K562 (cell line): ENCODE results near the gene CAPN13. TPM values are rescaled to one million over a fixed set of nuclear protein-coding genes. Genes with fewer than 3 reads are reported as not detected.

ENCODE experiments used
- ATAC-seq: fragments of 200-7000 bp; cut with Tn5 transposase; 3 replicates; pipeline ENCODE4 v1.9.1; 2020; ENCODE audit warnings: moderate library complexity
- Bru-seq: library from RNA; stranded (reverse); fragments of 400-500 nt; gene quantifications from one replicate; lab custom pipeline; 2021; lab: Mats Ljungman, UMichigan
- BruChase-seq, 2 experiments: library from RNA; stranded (reverse); fragments of 400-500 nt; gene quantifications; one replicate each; lab custom pipeline; 2021; lab: Mats Ljungman, UMichigan
- BruUV-seq: library from RNA; stranded (reverse); fragments of 400-500 nt; replicated peaks from 2 replicates; lab custom pipeline; 2021; lab: Mats Ljungman, UMichigan
- CTCF ChIA-PET: fragments of 300-600 bp; formaldehyde crosslinking; extraction: SDS; loops from one replicate; lab custom pipeline; 2021; ENCODE audit warnings: low intra/inter-chr PET ratio; lab: Yijun Ruan, JAX
- POLR2A ChIA-PET: fragments of 300-600, 350-650 bp; sonication (Branson Sonifier 250); formaldehyde crosslinking; extraction: SDS; loops from one replicate; lab custom pipeline; 2021; ENCODE audit warnings: antibody characterized with exemption, inconsistent platforms; lab: Yijun Ruan, JAX
- DNase-seq, 4 experiments: peaks; one replicate each; pipeline versions ENCODE4 v3.0.0 to v3.0.0-alpha.2; 2011 to 2018; ENCODE audit warnings: low spot score in 3 of 4, mixed read lengths in 3 of 4; ENCODE audit errors: extremely low read depth in 1 of 4
- FAIRE-seq: peaks from 2 replicates; lab custom pipeline; 2011; peaks lifted over from hg19 to GRCh38; lab: Jason Lieb, UNC
- H2AFZ ChIP-seq: 2 replicates; pipeline ENCODE4 v1.6.0; 2011; ENCODE audit warnings: low read depth, low read length, control low read depth, inconsistent platforms
- H3K27ac ChIP-seq: fragments of 200-600 bp; 3 replicates; pipeline ENCODE4 v1.8.0; 2011; ENCODE audit warnings: low read depth, mild to moderate bottlenecking, control low read depth, inconsistent platforms, low read length, moderate library complexity, mixed read lengths; ENCODE audit errors: extremely low read depth
- H3K27me3 ChIP-seq, 2 experiments: fragments of 300-600 bp in 1 of 2; 2 replicates in 1 of 2; 3 replicates in 1 of 2; pipeline versions ENCODE4 v1.6.0 to v1.8.0; 2011; ENCODE audit warnings: inconsistent platforms in 2 of 2, low read length in 2 of 2, mild to moderate bottlenecking in 1 of 2, mixed read lengths in 1 of 2, moderate library complexity in 1 of 2; ENCODE audit not compliant: control insufficient read depth in 2 of 2, insufficient read depth in 2 of 2
- H3K36me3 ChIP-seq: fragments of 300-600 bp; 3 replicates; pipeline ENCODE4 v1.8.0; 2011; ENCODE audit warnings: mild to moderate bottlenecking, low read length, inconsistent platforms; ENCODE audit not compliant: control insufficient read depth, insufficient read depth
- H3K4me1 ChIP-seq, 2 experiments: fragments of 200-600 bp in 1 of 2; replicated peaks in 1 of 2; 2 replicates in 1 of 2; 3 replicates in 1 of 2; pipeline versions ENCODE4 v1.5.1 to v1.8.0; 2011; ENCODE audit warnings: inconsistent platforms in 2 of 2, low read length in 2 of 2, mild to moderate bottlenecking in 1 of 2, mixed read lengths in 1 of 2, moderate library complexity in 1 of 2; ENCODE audit not compliant: control insufficient read depth in 2 of 2, insufficient read depth in 2 of 2
- H3K4me2 ChIP-seq: 2 replicates; pipeline ENCODE4 v1.6.1; 2011; ENCODE audit warnings: low read length, control low read depth, inconsistent platforms, mixed read lengths; ENCODE audit not compliant: insufficient read depth
- H3K4me3 ChIP-seq: fragments of 200-600 bp; sonication (generic), shearing (Covaris generic); 2 replicates; pipeline ENCODE4 v1.5.1; 2016; ENCODE audit warnings: control low read depth, inconsistent platforms
- H3K79me2 ChIP-seq: fragments of 200-600 bp; 3 replicates; pipeline ENCODE4 v1.8.0; 2011; ENCODE audit warnings: low read length, inconsistent platforms; ENCODE audit not compliant: control insufficient read depth, insufficient read depth
- H3K9ac ChIP-seq, 2 experiments: 2 replicates each; pipeline versions ENCODE4 v1.6.0 to v1.6.1; 2011; ENCODE audit warnings: low read depth in 2 of 2, low read length in 2 of 2, control low read depth in 1 of 2, inconsistent platforms in 1 of 2, mild to moderate bottlenecking in 1 of 2, mixed read lengths in 1 of 2; ENCODE audit not compliant: insufficient read depth in 1 of 2
- H3K9me1 ChIP-seq: one replicate; pipeline ENCODE4 v1.6.0; 2011; ENCODE audit warnings: inconsistent platforms, mild to moderate bottlenecking, low read length, moderate library complexity; ENCODE audit not compliant: control insufficient read depth, insufficient read depth
- H3K9me3 ChIP-seq: replicated peaks from 2 replicates; pipeline ENCODE4 v1.5.1; 2011; ENCODE audit warnings: low read depth, low read length, inconsistent platforms; ENCODE audit not compliant: control insufficient read depth, insufficient read depth
- H4K20me1 ChIP-seq: replicated peaks from 2 replicates; pipeline ENCODE4 v1.6.1; 2011; ENCODE audit warnings: low read length, inconsistent platforms, mixed read lengths; ENCODE audit not compliant: control insufficient read depth, insufficient read depth
- ERF ChIP-seq: fragments of 450-650 bp; formaldehyde crosslinking; IDR thresholded peaks from 2 replicates; pipeline ENCODE4 v1.4.0; 2020; ENCODE audit warnings: mild to moderate bottlenecking, mixed read lengths
- MEIS2 ChIP-seq: fragments of 450-650 bp; IDR thresholded peaks from 2 replicates; pipeline ENCODE4 v1.6.1; 2014; ENCODE audit warnings: mild to moderate bottlenecking; ENCODE audit not compliant: partially characterized antibody
- NRF1 ChIP-seq, 2 experiments: fragments of 450-650 bp; IDR thresholded peaks in 1 of 2; conservative IDR thresholded peaks in 1 of 2; 2 replicates each; pipeline ENCODE4 v1.6.1; 2014; ENCODE audit warnings: mild to moderate bottlenecking in 2 of 2
- PTTG1 ChIP-seq: fragments of 450-650 bp; IDR thresholded peaks from 2 replicates; pipeline ENCODE4 v1.6.1; 2016; ENCODE audit warnings: low read depth, mild to moderate bottlenecking, missing genetic modification characterization, missing compliant biosample characterization
- SRF ChIP-seq, 2 experiments: fragments of 250-450, 450-650 bp in 1 of 2; sonication (Bioruptor Pico) in 1 of 2; sonication (generic) in 1 of 2; formaldehyde crosslinking; IDR thresholded peaks; 2 replicates each; pipeline versions ENCODE4 v1.5.0 to v1.5.1; 2020 to 2022; ENCODE audit warnings: mild to moderate bottlenecking in 1 of 2, missing genetic modification reagents in 1 of 2
- WGBS: fragments of 100-300 bp; shearing (Covaris generic); methylation state at CpG from one replicate; pipeline ENCODE4 v1.1.6; 2016; ENCODE audit warnings: low coverage, mixed read lengths; ENCODE audit not compliant: insufficient coverage; ENCODE audit errors: missing lambda C conversion rate; 5-methylcytosine and 5-hydroxymethylcytosine counted together
- in situ Hi-C: fragments of 300-500 bp; cut with MboI; formaldehyde crosslinking; loops from 4 replicates; pipeline ENCODE4 v1.15.0; 2018; ENCODE audit warnings: inconsistent platforms, mixed read lengths
- intact Hi-C: fragments of 100-400 bp; cut with micrococcal nuclease; formaldehyde crosslinking; loops from 2 replicates; pipeline ENCODE4 v1.14.2; 2022
- long read RNA-seq, 3 experiments: library from polyadenylated mRNA in 2 of 3; library from RNA in 1 of 3; unstranded in 2 of 3; stranded (forward) in 1 of 3; transcript quantifications; one replicate each; pipeline ENCODE4 v2.0.0, GENCODE V29; 2019 to 2022
- polyA minus RNA-seq, 3 experiments: library from RNA; depleted of rRNA, polyadenylated mRNA; stranded (reverse); fragments of >200 nt; gene quantifications; 2 replicates each; pipeline ENCODE4 v1.2.3, GENCODE V29; 2011
- polyA plus RNA-seq, 8 experiments: library from polyadenylated mRNA; depleted of rRNA in 4 of 8; stranded (reverse) in 5 of 8; unstranded in 3 of 8; fragments of >200 nt; fragmentation: Nextera tagmentation in 2 of 8; fragmentation: Illumina TruSeq in 1 of 8; extraction: Ambion mirVana in 2 of 8; extraction: Trizol in 1 of 8; gene quantifications; 2 replicates each; pipeline versions ENCODE4 v1.2.1 to v1.2.3, GENCODE V29; 2011 to 2014; ENCODE audit warnings: inconsistent platforms in 1 of 8, missing spikeins in 1 of 8
- total RNA-seq, 7 experiments: library from RNA; depleted of rRNA in 6 of 7; stranded (reverse); fragments of >200 nt in 6 of 7; fragmentation: Illumina TruSeq in 2 of 7; extraction: Trizol in 2 of 7; gene quantifications; 2 replicates each; pipeline versions ENCODE4 v1.2.1 to v1.2.3, GENCODE V29; 2011 to 2021; ENCODE audit warnings: low replicate concordance in 1 of 7
- TF ChIP-seq, protein P1 (sequence below): fragments of 200-800 bp; sonication (Bioruptor generic); IDR thresholded peaks from 2 replicates; pipeline ENCODE4 v1.6.1; 2016; ENCODE audit warnings: missing genetic modification characterization, missing compliant biosample characterization

Gene CAPN13, protein sequence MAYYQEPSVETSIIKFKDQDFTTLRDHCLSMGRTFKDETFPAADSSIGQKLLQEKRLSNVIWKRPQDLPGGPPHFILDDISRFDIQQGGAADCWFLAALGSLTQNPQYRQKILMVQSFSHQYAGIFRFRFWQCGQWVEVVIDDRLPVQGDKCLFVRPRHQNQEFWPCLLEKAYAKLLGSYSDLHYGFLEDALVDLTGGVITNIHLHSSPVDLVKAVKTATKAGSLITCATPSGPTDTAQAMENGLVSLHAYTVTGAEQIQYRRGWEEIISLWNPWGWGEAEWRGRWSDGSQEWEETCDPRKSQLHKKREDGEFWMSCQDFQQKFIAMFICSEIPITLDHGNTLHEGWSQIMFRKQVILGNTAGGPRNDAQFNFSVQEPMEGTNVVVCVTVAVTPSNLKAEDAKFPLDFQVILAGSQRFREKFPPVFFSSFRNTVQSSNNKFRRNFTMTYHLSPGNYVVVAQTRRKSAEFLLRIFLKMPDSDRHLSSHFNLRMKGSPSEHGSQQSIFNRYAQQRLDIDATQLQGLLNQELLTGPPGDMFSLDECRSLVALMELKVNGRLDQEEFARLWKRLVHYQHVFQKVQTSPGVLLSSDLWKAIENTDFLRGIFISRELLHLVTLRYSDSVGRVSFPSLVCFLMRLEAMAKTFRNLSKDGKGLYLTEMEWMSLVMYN
- total RNA-seq (2011; cell fraction: chromatin; rRNA removed; ENCODE audit: low replicate concordance), result not detected in 2 replicates
- not detected in 2 replicates for total RNA-seq (2011; cell fraction: nucleolus; rRNA removed)
- total RNA-seq (2011; cell fraction: nucleoplasm; rRNA removed), result not detected in 2 replicates
- total RNA-seq (2014; rRNA removed) (not detected in 2 replicates), total RNA-seq (2014; rRNA removed; fragmentation: Illumina TruSeq; extraction: Trizol) (not detected in 2 replicates), total RNA-seq (2015; rRNA removed; fragmentation: Illumina TruSeq; extraction: Trizol) (not detected in 2 replicates), total RNA-seq (2021) (not detected in 2 replicates), polyA plus RNA-seq (2011; rRNA removed) (not detected in 2 replicates), polyA plus RNA-seq (2014; fragmentation: Illumina TruSeq; extraction: Trizol) (not detected in 2 replicates), polyA plus RNA-seq (2014; fragmentation: Nextera tagmentation; extraction: Ambion mirVana) (not detected), polyA plus RNA-seq (2014; rRNA removed) (not detected in 2 replicates), polyA minus RNA-seq (2011; rRNA and poly(A)+ RNA removed) (not detected in 2 replicates), Bru-seq, nascent RNA (percentile 3 among the genes with signal in this experiment), BruChase-seq, experiment 1, labeled RNA remaining after a 2-hour chase (percentile 1 among the genes with signal in this experiment), BruChase-seq, experiment 2, labeled RNA remaining after a 6-hour chase (percentile 4 among the genes with signal in this experiment)
- not detected in 2 replicates for polyA plus RNA-seq (2011; cell fraction: cytosol; rRNA removed)
- not detected in 2 replicates for polyA plus RNA-seq (2011; cell fraction: nucleus; rRNA removed)
- polyA plus RNA-seq (2012), result not detected in 2 replicates
- not detected in 2 replicates for polyA minus RNA-seq (2011; cell fraction: cytosol; rRNA and poly(A)+ RNA removed)
- polyA minus RNA-seq (2011; cell fraction: nucleus; rRNA and poly(A)+ RNA removed), result not detected in 2 replicates
- long read RNA-seq, experiment 1, result 0 reads
- long read RNA-seq, experiment 2, result 0 reads
- long read RNA-seq, experiment 3, result 0 reads

DNA sequence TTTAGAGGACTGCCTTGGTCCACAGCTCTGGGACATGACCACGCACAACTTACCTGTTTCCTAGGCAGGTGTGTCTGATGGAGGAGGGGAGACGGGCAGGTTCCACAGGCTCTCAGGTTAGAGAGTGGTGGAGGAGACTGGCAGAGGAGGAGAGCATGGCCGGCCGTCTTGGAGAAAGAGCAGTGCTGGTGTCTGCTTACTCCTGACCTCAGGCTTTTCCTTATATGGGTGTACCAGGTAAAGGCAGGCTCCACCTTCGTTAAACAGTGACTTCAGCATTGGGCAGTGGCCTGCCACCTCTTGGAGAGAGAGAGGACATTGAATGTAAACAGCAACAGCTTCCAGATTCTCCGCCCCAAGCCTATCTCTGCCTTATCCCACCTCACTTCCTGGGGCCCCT, at the start of gene CAPN13:
Gene CAPN13, minus strand, starts transcription at position 198 of the 400 bp plus-strand sequence. CDS start 20,121 bp downstream, outside the sequence.
- DNase-seq, result no peak

More for the DNA sequence above, at the start of gene CAPN13:
- Histone ChIP-seq H2AFZ (no peak within 1 kb of the TSS), H4K20me1 (no peaks in the 10 kb centered on the region), H3K27me3 (peaks cover 0 to 20% of the 10 kb centered on the region in 2 experiments; a peak in 2 of 5 replicates), H3K9me1 (peaks cover 2% of the 10 kb centered on the region), H3K79me2 (no peaks in the 10 kb centered on the region), H3K27ac (no peak within 1 kb of the TSS), H3K4me2 (no peak within 1 kb of the TSS), H3K36me3 (no peaks in the 10 kb centered on the region), H3K4me1 (no peaks in the 10 kb centered on the region), H3K4me3 (no peak within 1 kb of the TSS), H3K9me3 (no peaks in the 10 kb centered on the region), H3K9ac (no peak within 1 kb of the TSS)
- ChIA-PET CTCF (interaction anchor here (0.8 kb wide), 1 partner anchor 54 kb away, joined by 3 read pairs; no protein-coding TSS in a partner anchor), POLR2A (interaction anchor here (0.9 kb wide), 1 partner anchor 16 kb away, joined by 3 read pairs; no protein-coding TSS in a partner anchor)
- BruUV-seq, result no TSS peak
- TF ChIP-seq MEIS2 (no peak), ERF (CRISPR knock-in tag) (no peak), PTTG1 (tag) (no peak), SRF (CRISPR knock-in tag; IDR thresholded peaks at IDR 0.05) (peak in 1 of 2 experiments; percentile 66; a peak in 1 of 4 replicates), NRF1 (conservative IDR thresholded peaks at IDR 0.05 in 1 of 2, IDR thresholded peaks at IDR 0.05 in 1 of 2) (no peak)
- TF ChIP-seq, protein P1, sequence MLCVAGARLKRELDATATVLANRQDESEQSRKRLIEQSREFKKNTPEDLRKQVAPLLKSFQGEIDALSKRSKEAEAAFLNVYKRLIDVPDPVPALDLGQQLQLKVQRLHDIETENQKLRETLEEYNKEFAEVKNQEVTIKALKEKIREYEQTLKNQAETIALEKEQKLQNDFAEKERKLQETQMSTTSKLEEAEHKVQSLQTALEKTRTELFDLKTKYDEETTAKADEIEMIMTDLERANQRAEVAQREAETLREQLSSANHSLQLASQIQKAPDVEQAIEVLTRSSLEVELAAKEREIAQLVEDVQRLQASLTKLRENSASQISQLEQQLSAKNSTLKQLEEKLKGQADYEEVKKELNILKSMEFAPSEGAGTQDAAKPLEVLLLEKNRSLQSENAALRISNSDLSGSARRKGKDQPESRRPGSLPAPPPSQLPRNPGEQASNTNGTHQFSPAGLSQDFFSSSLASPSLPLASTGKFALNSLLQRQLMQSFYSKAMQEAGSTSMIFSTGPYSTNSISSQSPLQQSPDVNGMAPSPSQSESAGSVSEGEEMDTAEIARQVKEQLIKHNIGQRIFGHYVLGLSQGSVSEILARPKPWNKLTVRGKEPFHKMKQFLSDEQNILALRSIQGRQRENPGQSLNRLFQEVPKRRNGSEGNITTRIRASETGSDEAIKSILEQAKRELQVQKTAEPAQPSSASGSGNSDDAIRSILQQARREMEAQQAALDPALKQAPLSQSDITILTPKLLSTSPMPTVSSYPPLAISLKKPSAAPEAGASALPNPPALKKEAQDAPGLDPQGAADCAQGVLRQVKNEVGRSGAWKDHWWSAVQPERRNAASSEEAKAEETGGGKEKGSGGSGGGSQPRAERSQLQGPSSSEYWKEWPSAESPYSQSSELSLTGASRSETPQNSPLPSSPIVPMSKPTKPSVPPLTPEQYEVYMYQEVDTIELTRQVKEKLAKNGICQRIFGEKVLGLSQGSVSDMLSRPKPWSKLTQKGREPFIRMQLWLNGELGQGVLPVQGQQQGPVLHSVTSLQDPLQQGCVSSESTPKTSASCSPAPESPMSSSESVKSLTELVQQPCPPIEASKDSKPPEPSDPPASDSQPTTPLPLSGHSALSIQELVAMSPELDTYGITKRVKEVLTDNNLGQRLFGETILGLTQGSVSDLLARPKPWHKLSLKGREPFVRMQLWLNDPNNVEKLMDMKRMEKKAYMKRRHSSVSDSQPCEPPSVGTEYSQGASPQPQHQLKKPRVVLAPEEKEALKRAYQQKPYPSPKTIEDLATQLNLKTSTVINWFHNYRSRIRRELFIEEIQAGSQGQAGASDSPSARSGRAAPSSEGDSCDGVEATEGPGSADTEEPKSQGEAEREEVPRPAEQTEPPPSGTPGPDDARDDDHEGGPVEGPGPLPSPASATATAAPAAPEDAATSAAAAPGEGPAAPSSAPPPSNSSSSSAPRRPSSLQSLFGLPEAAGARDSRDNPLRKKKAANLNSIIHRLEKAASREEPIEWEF, result no peak
- WGBS, result 2% methylated on average over 5 of the region's 6 CpGs
- ATAC-seq (peak; percentile 73), FAIRE-seq (no peak)
- in situ Hi-C loops (no loop called here), intact Hi-C loops (no loop called here)
